Ishikawa (cell line): ENCODE data around the gene IGSF8.

Experiments
- CEBPB ChIP-seq: IDR thresholded peaks from 2 replicates; pipeline ENCODE4 v1.6.1; 2012
- CREB1 ChIP-seq: IDR thresholded peaks from 2 replicates; pipeline ENCODE4 v1.6.1; 2012; ENCODE audit warnings: low read depth
- EGR1 ChIP-seq: IDR thresholded peaks from 2 replicates; pipeline ENCODE4 v1.6.1; 2012
- EP300 ChIP-seq: IDR thresholded peaks from 2 replicates; pipeline ENCODE4 v1.6.1; 2012; ENCODE audit warnings: borderline replicate concordance
- FOXM1 ChIP-seq: IDR thresholded peaks from 2 replicates; pipeline ENCODE4 v1.6.1; 2012; ENCODE audit warnings: low read depth, borderline replicate concordance
- MAX ChIP-seq: IDR thresholded peaks from 2 replicates; pipeline ENCODE4 v1.6.1; 2012
- NFIC ChIP-seq: IDR thresholded peaks from 2 replicates; pipeline ENCODE4 v1.6.1; 2012
- RAD21 ChIP-seq: IDR thresholded peaks from 2 replicates; pipeline ENCODE4 v1.6.1; 2012; ENCODE audit warnings: low read depth
- REST ChIP-seq: IDR thresholded peaks from 2 replicates; pipeline ENCODE4 v1.6.1; 2012; ENCODE audit warnings: low read depth, mild to moderate bottlenecking
- TAF1 ChIP-seq: IDR thresholded peaks from 2 replicates; pipeline ENCODE4 v1.6.1; 2012; ENCODE audit warnings: low read depth, mild to moderate bottlenecking
- TCF12 ChIP-seq: IDR thresholded peaks from 2 replicates; pipeline ENCODE4 v1.6.1; 2012; ENCODE audit warnings: low read depth
- TEAD4 ChIP-seq: IDR thresholded peaks from 2 replicates; pipeline ENCODE4 v1.6.1; 2012
- USF1 ChIP-seq: IDR thresholded peaks from 2 replicates; pipeline ENCODE4 v1.6.1; 2012
- YY1 ChIP-seq: IDR thresholded peaks from 2 replicates; pipeline ENCODE4 v1.6.1; 2012; ENCODE audit warnings: low read depth
- ZBTB7A ChIP-seq: IDR thresholded peaks from 2 replicates; pipeline ENCODE4 v1.6.1; 2012; ENCODE audit warnings: low read depth

IGSF8 gene

GRCh38 chr1:160139840-160140239 is 41.4 kb upstream of the IGSF8 start:
- TF ChIP-seq TAF1 (no peak), TEAD4 (no peak), USF1 (no peak), EP300 (no peak), RAD21 (no peak), CEBPB (no peak), YY1 (no peak), FOXM1 (no peak), REST (no peak), NFIC (no peak), MAX (no peak), ZBTB7A (no peak), EGR1 (no peak), TCF12 (no peak), CREB1 (no peak)

GRCh38 chr1:160137216-160137862 is 38.9 kb upstream of the IGSF8 start:
- TF ChIP-seq TAF1 (no peak), CREB1 (no peak), FOXM1 (no peak), NFIC (no peak), REST (no peak), ZBTB7A (no peak), MAX (no peak), YY1 (no peak), TCF12 (no peak), RAD21 (no peak), TEAD4 (no peak), USF1 (no peak), CEBPB (no peak), EP300 (no peak), EGR1 (no peak)

GRCh38 chr1:160136926-160137200 is 38.4 kb upstream of the IGSF8 start:
- no peak for TF ChIP-seq CEBPB
- TF ChIP-seq ZBTB7A, result no peak
- TF ChIP-seq EGR1, result no peak
- no peak for TF ChIP-seq RAD21
- TF ChIP-seq YY1, result no peak
- no peak for TF ChIP-seq MAX
- no peak for TF ChIP-seq REST
- no peak for TF ChIP-seq USF1
- no peak for TF ChIP-seq FOXM1
- TF ChIP-seq TCF12, result no peak
- no peak for TF ChIP-seq TAF1
- TF ChIP-seq TEAD4, result no peak
- TF ChIP-seq EP300, result no peak
- TF ChIP-seq NFIC, result no peak
- TF ChIP-seq CREB1, result no peak
